Skin of body (tissue), 1 donor: ENCODE measurements around the gene RPL39L. TPM values are rescaled to one million over a fixed set of nuclear protein-coding genes. Genes with fewer than 3 reads are reported as not detected.

Experiments
- total RNA-seq: library from RNA; depleted of rRNA; stranded (reverse); fragments of >200 nt; gene quantifications from one replicate; pipeline ENCODE4 v1.2.3, GENCODE V29; 2014

RPL39L gene
- total RNA-seq, 1 donor from 2014 or later = 15.0 TPM

Other genes with a start within 250 kb of the RPL39L start
- 16.7 TPM for gene ST6GAL1, start 209.0 kb downstream of the RPL39L start, total RNA-seq
- not detected for gene RTP1, start 58.0 kb upstream of the RPL39L start, total RNA-seq
- 26.5 TPM for gene MASP1, start 152.2 kb upstream of the RPL39L start, total RNA-seq
- gene RTP4, start 228.9 kb upstream of the RPL39L start, total RNA-seq = 0.79 TPM